ENCODE data around the gene ELFN2. TPM values are rescaled to one million over a fixed set of nuclear protein-coding genes. Genes with fewer than 3 reads are reported as not detected.

ELFN2 gene
- total RNA-seq, 6 experiments from 2014 or later, result 0.07 to 0.93 (median 0.49) TPM

DNA sequence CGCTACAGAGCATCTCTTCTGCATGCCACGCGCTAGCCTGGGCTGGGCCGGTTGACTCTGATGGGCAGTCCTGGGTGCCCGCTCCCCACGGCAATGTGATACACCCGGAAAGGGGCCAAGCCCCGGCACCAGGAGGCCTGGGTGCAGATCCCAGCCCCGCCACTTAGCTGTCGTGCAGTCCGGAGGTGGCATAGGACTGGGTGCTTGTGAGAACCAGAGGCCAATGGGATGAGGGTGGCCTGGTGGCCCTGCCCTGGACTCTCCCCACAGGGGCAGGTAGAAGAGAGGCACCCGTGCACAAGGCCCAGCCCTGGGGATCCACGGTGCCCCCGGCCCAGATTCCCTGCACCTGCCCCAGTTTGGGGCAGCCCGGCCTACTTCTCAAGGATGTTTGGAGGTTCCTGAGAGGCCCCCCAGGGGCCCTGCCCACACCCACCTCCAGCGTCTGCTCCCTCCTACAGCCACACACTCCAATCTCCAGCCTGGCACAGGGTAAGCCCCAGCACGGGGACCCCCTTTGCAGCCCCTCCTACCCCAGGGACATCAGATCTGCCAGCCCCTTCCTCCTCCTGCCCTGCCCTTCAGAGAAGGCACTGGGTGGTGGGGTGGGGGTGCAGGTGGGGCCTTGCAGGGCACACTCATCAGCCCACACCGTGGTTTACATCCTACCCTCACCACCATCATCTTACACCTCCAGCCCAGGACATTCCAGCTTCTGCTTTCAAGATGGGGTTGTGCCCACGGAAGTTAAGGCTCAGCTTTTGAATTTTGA is 78.0 kb downstream of the ELFN2 start:
- intact Hi-C loops (cut with DNase I), result no loop called here
- no peaks in the 10 kb centered on the region for H3K36me3 ChIP-seq
- H3K27ac ChIP-seq, result no peak overlapping the region
- ATAC-seq (no peak), DNase-seq (no peak)
- H3K4me3 ChIP-seq, result no peak overlapping the region
- 53% methylated on average over 2 of the region's 19 CpGs for WGBS (ENCODE audit: insufficient coverage, low coverage, low lambda C conversion rate, missing lambda C conversion rate)
- no peaks in the 10 kb centered on the region for H3K4me1 ChIP-seq
- no peaks in the 10 kb centered on the region for H3K9me3 ChIP-seq
- H3K27me3 ChIP-seq, result no peaks in the 10 kb centered on the region
- TF ChIP-seq, protein P1, sequence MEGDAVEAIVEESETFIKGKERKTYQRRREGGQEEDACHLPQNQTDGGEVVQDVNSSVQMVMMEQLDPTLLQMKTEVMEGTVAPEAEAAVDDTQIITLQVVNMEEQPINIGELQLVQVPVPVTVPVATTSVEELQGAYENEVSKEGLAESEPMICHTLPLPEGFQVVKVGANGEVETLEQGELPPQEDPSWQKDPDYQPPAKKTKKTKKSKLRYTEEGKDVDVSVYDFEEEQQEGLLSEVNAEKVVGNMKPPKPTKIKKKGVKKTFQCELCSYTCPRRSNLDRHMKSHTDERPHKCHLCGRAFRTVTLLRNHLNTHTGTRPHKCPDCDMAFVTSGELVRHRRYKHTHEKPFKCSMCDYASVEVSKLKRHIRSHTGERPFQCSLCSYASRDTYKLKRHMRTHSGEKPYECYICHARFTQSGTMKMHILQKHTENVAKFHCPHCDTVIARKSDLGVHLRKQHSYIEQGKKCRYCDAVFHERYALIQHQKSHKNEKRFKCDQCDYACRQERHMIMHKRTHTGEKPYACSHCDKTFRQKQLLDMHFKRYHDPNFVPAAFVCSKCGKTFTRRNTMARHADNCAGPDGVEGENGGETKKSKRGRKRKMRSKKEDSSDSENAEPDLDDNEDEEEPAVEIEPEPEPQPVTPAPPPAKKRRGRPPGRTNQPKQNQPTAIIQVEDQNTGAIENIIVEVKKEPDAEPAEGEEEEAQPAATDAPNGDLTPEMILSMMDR (IDR thresholded peaks at IDR 0.05), result no peak
- TF ChIP-seq POLR2A (IDR thresholded peaks at IDR 0.05), result no peak

DNA sequence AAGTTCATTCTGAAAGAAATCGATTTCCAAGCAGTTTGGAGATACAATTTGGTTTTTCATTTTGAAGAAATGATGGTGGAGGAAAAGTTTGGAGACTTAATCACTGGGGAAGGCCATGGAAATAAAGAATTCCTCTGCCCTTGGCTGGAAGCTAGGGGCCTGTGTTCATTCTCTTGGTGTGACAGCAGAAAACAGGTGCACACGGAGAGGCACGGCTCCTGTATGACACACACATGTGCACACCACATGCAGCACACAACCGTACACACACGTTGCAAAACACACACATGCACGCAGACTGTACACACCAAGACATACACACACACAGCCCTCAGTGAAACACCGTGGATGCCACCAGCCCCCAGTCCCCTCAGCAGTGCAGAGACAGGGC is 80.8 kb downstream of the ELFN2 start:
- no peaks in the 10 kb centered on the region for H3K9me3 ChIP-seq
- DNase-seq (no peak), ATAC-seq (no peak)
- no peaks in the 10 kb centered on the region for H3K27me3 ChIP-seq
- TF ChIP-seq, protein P1 (IDR thresholded peaks at IDR 0.05), result no peak
- no peak for TF ChIP-seq POLR2A (IDR thresholded peaks at IDR 0.05)
- H3K27ac ChIP-seq, result no peak overlapping the region
- no peak overlapping the region for H3K4me3 ChIP-seq
- no peaks in the 10 kb centered on the region for H3K36me3 ChIP-seq
- intact Hi-C loops (cut with DNase I), result no loop called here
- 92% methylated on average over 4 of the region's 7 CpGs for WGBS (ENCODE audit: insufficient coverage, low coverage, low lambda C conversion rate, missing lambda C conversion rate)
- no peaks in the 10 kb centered on the region for H3K4me1 ChIP-seq

DNA sequence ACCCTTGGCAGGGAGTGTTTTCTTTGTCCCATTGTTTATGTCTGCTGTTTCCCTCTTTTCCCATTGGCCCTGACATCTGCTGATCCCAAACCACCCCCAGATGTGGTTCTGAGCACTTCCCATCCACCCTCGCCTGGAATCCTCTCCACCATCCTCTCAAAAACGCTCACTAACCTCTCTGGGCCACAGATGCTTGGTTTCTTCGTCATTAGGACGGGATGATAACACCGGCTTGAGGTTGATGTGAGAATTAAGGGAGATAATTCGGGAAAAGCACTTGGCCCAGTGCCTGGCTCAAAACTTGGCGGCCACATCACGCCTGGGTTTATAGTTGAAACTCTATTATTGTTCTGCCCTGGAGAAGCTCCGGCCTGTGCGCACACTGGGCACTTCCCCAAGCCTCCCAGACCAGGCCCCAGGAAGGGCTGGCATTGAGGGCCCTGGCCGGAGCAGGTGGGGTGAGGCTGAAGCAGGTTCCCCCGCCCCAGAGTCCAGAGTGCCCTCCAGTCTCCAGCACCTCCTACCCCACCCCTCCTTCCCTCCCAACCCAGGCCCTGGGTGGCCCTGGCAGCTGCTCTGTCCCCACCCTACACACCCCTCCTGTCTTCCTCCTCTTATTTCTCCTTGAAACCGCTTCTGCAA is 81.3 kb downstream of the ELFN2 start:
- no peaks in the 10 kb centered on the region for H3K4me1 ChIP-seq
- no peak for DNase-seq
- no peak overlapping the region for H3K27ac ChIP-seq
- intact Hi-C loops (cut with DNase I), result no loop called here
- no peak overlapping the region for H3K4me3 ChIP-seq
- no peaks in the 10 kb centered on the region for H3K9me3 ChIP-seq
- 43% methylated on average over 11 of the region's 13 CpGs for WGBS (ENCODE audit: insufficient coverage, low coverage, low lambda C conversion rate, missing lambda C conversion rate)
- H3K27me3 ChIP-seq, result no peaks in the 10 kb centered on the region
- H3K36me3 ChIP-seq, result no peaks in the 10 kb centered on the region
- TF ChIP-seq, protein P1 (IDR thresholded peaks at IDR 0.05), result no peak
- ATAC-seq, result no peak

DNA sequence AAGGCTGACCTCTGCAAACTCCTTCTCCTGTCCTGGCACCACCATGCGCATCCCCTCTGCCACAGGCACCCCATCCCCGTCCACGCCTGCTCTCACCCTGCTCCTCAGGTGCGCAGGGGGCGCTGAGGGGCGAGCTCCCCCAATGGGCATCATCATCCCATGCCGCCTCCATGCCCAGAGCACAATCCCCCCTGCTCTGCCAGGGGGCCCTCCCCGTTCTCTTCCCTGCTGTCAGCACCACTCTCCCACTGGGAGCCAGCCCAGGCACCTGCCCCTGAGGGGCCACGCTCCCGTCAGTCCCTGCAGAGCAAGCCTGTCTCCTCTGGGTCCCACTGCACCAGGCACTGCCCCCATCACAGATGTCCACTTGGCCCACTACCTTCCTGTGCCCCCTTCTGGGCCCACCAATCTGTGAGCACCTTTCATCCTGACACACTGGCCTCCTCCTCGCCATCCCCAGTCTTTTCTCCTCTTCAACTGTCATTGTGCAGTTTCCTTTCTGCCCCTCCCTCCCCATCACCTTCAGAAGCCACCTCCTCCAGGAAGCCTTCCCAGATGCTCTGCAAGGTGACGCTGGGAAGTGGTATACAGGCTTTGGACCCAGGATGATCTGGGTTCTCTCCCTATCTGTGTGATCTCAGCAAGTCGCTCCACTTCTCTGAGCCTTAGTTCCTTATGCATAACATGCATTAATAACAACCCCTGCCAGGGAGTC is 82.4 kb downstream of the ELFN2 start:
- Histone ChIP-seq H3K9me3 (no peaks in the 10 kb centered on the region), H3K4me3 (no peak overlapping the region), H3K27me3 (no peaks in the 10 kb centered on the region), H3K4me1 (no peaks in the 10 kb centered on the region), H3K36me3 (no peaks in the 10 kb centered on the region), H3K27ac (no peak overlapping the region)
- ATAC-seq (no peak), DNase-seq (no peak)
- 49% methylated on average over 4 of the region's 13 CpGs for WGBS (ENCODE audit: insufficient coverage, low coverage, low lambda C conversion rate, missing lambda C conversion rate)
- intact Hi-C loops (cut with DNase I), result no loop called here
- TF ChIP-seq, protein P1 (IDR thresholded peaks at IDR 0.05), result no peak
- no peak for TF ChIP-seq POLR2A (IDR thresholded peaks at IDR 0.05)

Measured in right lobe of liver (tissue), 6 donors.